Measurements from ENCODE around the gene SLC2A2.

- TF ChIP-seq POLR2A (IDR thresholded peaks at IDR 0.05) (no peak), EP300 (IDR thresholded peaks at IDR 0.05) (no peak), POLR2AphosphoS5 (IDR thresholded peaks at IDR 0.05) (no peak)
- TF ChIP-seq, protein P1, sequence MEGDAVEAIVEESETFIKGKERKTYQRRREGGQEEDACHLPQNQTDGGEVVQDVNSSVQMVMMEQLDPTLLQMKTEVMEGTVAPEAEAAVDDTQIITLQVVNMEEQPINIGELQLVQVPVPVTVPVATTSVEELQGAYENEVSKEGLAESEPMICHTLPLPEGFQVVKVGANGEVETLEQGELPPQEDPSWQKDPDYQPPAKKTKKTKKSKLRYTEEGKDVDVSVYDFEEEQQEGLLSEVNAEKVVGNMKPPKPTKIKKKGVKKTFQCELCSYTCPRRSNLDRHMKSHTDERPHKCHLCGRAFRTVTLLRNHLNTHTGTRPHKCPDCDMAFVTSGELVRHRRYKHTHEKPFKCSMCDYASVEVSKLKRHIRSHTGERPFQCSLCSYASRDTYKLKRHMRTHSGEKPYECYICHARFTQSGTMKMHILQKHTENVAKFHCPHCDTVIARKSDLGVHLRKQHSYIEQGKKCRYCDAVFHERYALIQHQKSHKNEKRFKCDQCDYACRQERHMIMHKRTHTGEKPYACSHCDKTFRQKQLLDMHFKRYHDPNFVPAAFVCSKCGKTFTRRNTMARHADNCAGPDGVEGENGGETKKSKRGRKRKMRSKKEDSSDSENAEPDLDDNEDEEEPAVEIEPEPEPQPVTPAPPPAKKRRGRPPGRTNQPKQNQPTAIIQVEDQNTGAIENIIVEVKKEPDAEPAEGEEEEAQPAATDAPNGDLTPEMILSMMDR (IDR thresholded peaks at IDR 0.05) = no peak
Observed at GRCh38 chr3:171058873-171059603, 32.5 kb upstream of the SLC2A2 start.
